ENCODE measurements around the gene CLDN9. TPM values are rescaled to one million over a fixed set of nuclear protein-coding genes. Genes with fewer than 3 reads are reported as not detected.
"Not testable (repeated sequence)": the region's sequence is repeated elsewhere in the genome, so short reads cannot be mapped to it uniquely, and the experiment has no call there.

The CLDN9 gene
- total RNA-seq, 1 experiment from 2014 or later, result not detected

- no peak for DNase-seq (ENCODE audit: low spot score)
- in situ Hi-C loops (cut with HindIII; ENCODE audit: low sequenced_read_pairs), result no loop called here
Observed at GRCh38 chr16:3046641-3047386, 34.1 kb downstream of the CLDN9 start.

GRCh38 chr16:3047387-3047720 is 34.6 kb downstream of the CLDN9 start:
- DNase-seq (ENCODE audit: low spot score), result no peak
- in situ Hi-C loops (cut with HindIII; ENCODE audit: low sequenced_read_pairs), result no loop called here

- in situ Hi-C loops (cut with HindIII; ENCODE audit: low sequenced_read_pairs), result no loop called here
- no peak for DNase-seq (ENCODE audit: low spot score)
Observed at GRCh38 chr16:3049921-3050481, 37.3 kb downstream of the CLDN9 start.

- DNase-seq (ENCODE audit: low spot score), result no peak
- in situ Hi-C loops (cut with HindIII; ENCODE audit: low sequenced_read_pairs), result no loop called here
Observed at GRCh38 chr16:3050487-3050886, 37.8 kb downstream of the CLDN9 start.

GRCh38 chr16:3051009-3051408 is 38.3 kb downstream of the CLDN9 start:
- in situ Hi-C loops (cut with HindIII; ENCODE audit: low sequenced_read_pairs), result no loop called here
- no peak for DNase-seq (ENCODE audit: low spot score)

- DNase-seq (ENCODE audit: low spot score), result no peak
- in situ Hi-C loops (cut with HindIII; ENCODE audit: low sequenced_read_pairs), result no loop called here
Observed at GRCh38 chr16:3051494-3051893, 38.8 kb downstream of the CLDN9 start.

- in situ Hi-C loops (cut with HindIII; ENCODE audit: low sequenced_read_pairs); DNase-seq (ENCODE audit: low spot score): not testable (repeated sequence)
Observed at GRCh38 chr16:3052571-3053329, 40.0 kb downstream of the CLDN9 start.

- in situ Hi-C loops (cut with HindIII; ENCODE audit: low sequenced_read_pairs); DNase-seq (ENCODE audit: low spot score): not testable (repeated sequence)
Observed at GRCh38 chr16:3053330-3053710, 40.6 kb downstream of the CLDN9 start.

- in situ Hi-C loops (cut with HindIII; ENCODE audit: low sequenced_read_pairs), result no loop called here
- DNase-seq (ENCODE audit: low spot score), result no peak
Observed at GRCh38 chr16:3054965-3055733, 42.4 kb downstream of the CLDN9 start.

- in situ Hi-C loops (cut with HindIII; ENCODE audit: low sequenced_read_pairs); DNase-seq (ENCODE audit: low spot score): not testable (repeated sequence)
Observed at GRCh38 chr16:3055734-3056115, 43.0 kb downstream of the CLDN9 start.

GRCh38 chr16:3056336-3057180 is 43.8 kb downstream of the CLDN9 start:
- in situ Hi-C loops (cut with HindIII; ENCODE audit: low sequenced_read_pairs), result no loop called here

GRCh38 chr16:3057181-3058138 is 44.7 kb downstream of the CLDN9 start:
- in situ Hi-C loops (cut with HindIII; ENCODE audit: low sequenced_read_pairs), result no loop called here
- DNase-seq (ENCODE audit: low spot score), result no peak

More at GRCh38 chr16:3056336-3057180, 43.8 kb downstream of the CLDN9 start:
- DNase-seq (ENCODE audit: low spot score), result no peak

- in situ Hi-C loops (cut with HindIII; ENCODE audit: low sequenced_read_pairs), result no loop called here
- DNase-seq (ENCODE audit: low spot score), result peak; percentile 61
Observed at GRCh38 chr16:3058139-3059030, 45.7 kb downstream of the CLDN9 start.

- DNase-seq (ENCODE audit: low spot score), result peak; percentile 81
- in situ Hi-C loops (cut with HindIII; ENCODE audit: low sequenced_read_pairs), result no loop called here
Observed at GRCh38 chr16:3059041-3059722, 46.5 kb downstream of the CLDN9 start.

- in situ Hi-C loops (cut with HindIII; ENCODE audit: low sequenced_read_pairs), result loop anchor here (5.0 kb wide), 1 partner anchor 88 kb away; no protein-coding TSS in a partner anchor
- DNase-seq (ENCODE audit: low spot score), result no peak
Observed at GRCh38 chr16:3059723-3060242, 47.1 kb downstream of the CLDN9 start.

Data from G401 (cell line).